PC-3 (cell line): ENCODE measurements around the gene ATP8A1. TPM values are rescaled to one million over a fixed set of nuclear protein-coding genes. Genes with fewer than 3 reads are reported as not detected.
"Not testable (repeated sequence)": the region's sequence is repeated elsewhere in the genome, so short reads cannot be mapped to it uniquely, and the experiment has no call there.

Source experiments
- ATAC-seq: fragments of 200-7000 bp; cut with Tn5 transposase; 2 replicates; pipeline ENCODE4 v1.9.1; 2020; ENCODE audit warnings: mild to moderate bottlenecking, moderate library complexity
- BruUV-seq: library from RNA; stranded (reverse); fragments of 400-500 nt; replicated peaks from 2 replicates; lab custom pipeline; 2021; lab: Mats Ljungman, UMichigan
- CTCF ChIA-PET: fragments of 300-600 bp; sonication (Branson Sonifier 250); formaldehyde crosslinking; loops from one replicate; lab custom pipeline; 2022; ENCODE audit warnings: antibody characterized with exemption; lab: Charles Lee
- POLR2A ChIA-PET: fragments of 300-600 bp; sonication (Branson Sonifier 250); formaldehyde crosslinking; loops from one replicate; lab custom pipeline; 2022; ENCODE audit warnings: antibody characterized with exemption; ENCODE audit not compliant: unreplicated experiment; lab: Charles Lee
- DNase-seq: peaks from one replicate; pipeline ENCODE4 v3.0.0-alpha.2; 2015
- H2AFZ ChIP-seq: fragments of 300-600 bp; sonication (generic); 2 replicates; pipeline ENCODE4 v1.6.0; 2016; ENCODE audit warnings: antibody characterized with exemption, low read length
- H3F3A ChIP-seq: fragments of 300-600 bp; sonication (generic); one replicate; pipeline ENCODE4 v1.6.0; 2017; ENCODE audit warnings: antibody characterized with exemption, low read length, control low read depth, mild to moderate bottlenecking; ENCODE audit not compliant: unreplicated experiment
- H3K27ac ChIP-seq: fragments of 300-600 bp; sonication (generic); 2 replicates; pipeline ENCODE4 v1.5.1; 2016; ENCODE audit warnings: mild to moderate bottlenecking, low read length
- H3K27me3 ChIP-seq: fragments of 300-600 bp; sonication (generic); 2 replicates; pipeline ENCODE4 v1.6.1; 2016; ENCODE audit warnings: low read length, mixed read lengths
- H3K36me3 ChIP-seq: fragments of 300-600 bp; sonication (generic); 2 replicates; pipeline ENCODE4 v1.6.1; 2016; ENCODE audit warnings: low read depth, mixed run types, low read length, mixed read lengths
- H3K4me1 ChIP-seq: fragments of 300-600 bp; sonication (generic); 2 replicates; pipeline ENCODE4 v1.5.1; 2016; ENCODE audit warnings: low read length; ENCODE audit not compliant: insufficient read depth
- H3K4me2 ChIP-seq: fragments of 300-600 bp; sonication (generic); 2 replicates; pipeline ENCODE4 v1.6.0; 2016; ENCODE audit warnings: low read length
- H3K4me3 ChIP-seq: fragments of 300-600 bp; sonication (generic); 2 replicates; pipeline ENCODE4 v1.5.1; 2016; ENCODE audit warnings: mild to moderate bottlenecking, low read length, mixed read lengths
- H3K79me2 ChIP-seq: fragments of 300-600 bp; sonication (generic); 2 replicates; pipeline ENCODE4 v1.6.1; 2017; ENCODE audit warnings: low read length, mixed read lengths
- H3K9ac ChIP-seq: fragments of 300-600 bp; sonication (generic); 2 replicates; pipeline ENCODE4 v1.6.0; 2016; ENCODE audit warnings: mild to moderate bottlenecking, low read length
- H3K9me2 ChIP-seq: fragments of 300-600 bp; sonication (generic); replicated peaks from 2 replicates; pipeline ENCODE4 v1.6.1; 2016; ENCODE audit warnings: mixed run types, low read length, mixed read lengths
- H3K9me3 ChIP-seq: fragments of 300-600 bp; sonication (generic); 2 replicates; pipeline ENCODE4 v1.6.1; 2016; ENCODE audit warnings: low read length, mixed read lengths
- H4K20me1 ChIP-seq: fragments of 300-600 bp; sonication (generic); 2 replicates; pipeline ENCODE4 v1.6.1; 2016; ENCODE audit warnings: low read length, mixed read lengths
- CTCF ChIP-seq: fragments of 300-600 bp; sonication (generic); conservative IDR thresholded peaks from 2 replicates; pipeline ENCODE4 v1.5.1; 2017; ENCODE audit warnings: antibody characterized with exemption, low read depth, mild to moderate bottlenecking, low read length
- EZH2 ChIP-seq: fragments of 300-600 bp; sonication (generic); IDR thresholded peaks from one replicate; pipeline ENCODE4 v1.6.1; 2017; ENCODE audit warnings: antibody characterized with exemption, mild to moderate bottlenecking, low read length; ENCODE audit not compliant: unreplicated experiment
- EZH2phosphoT487 ChIP-seq: fragments of 300-600 bp; sonication (generic); IDR thresholded peaks from 2 replicates; pipeline ENCODE4 v1.6.1; 2018; ENCODE audit warnings: mild to moderate bottlenecking, antibody characterized with exemption, low read length, borderline replicate concordance
- intact Hi-C: fragments of 100-400 bp; cut with micrococcal nuclease; formaldehyde crosslinking; loops from 2 replicates; pipeline ENCODE4 v1.9.0; 2023
- total RNA-seq: library from RNA; depleted of rRNA; stranded (reverse); fragments of >200 nt; gene quantifications from 2 replicates; pipeline ENCODE4 v1.2.3, GENCODE V29; 2014

The ATP8A1 gene
- total RNA-seq, 1 experiment from 2014 or later, result 3.9 TPM

GRCh38 chr4:42466273-42466844 is 190.5 kb downstream of the ATP8A1 start:
- Histone ChIP-seq H3K79me2 (no peaks in the 10 kb centered on the region), H3K4me1 (no peaks in the 10 kb centered on the region), H2AFZ (no peak overlapping the region), H3K9ac (no peak overlapping the region), H3K36me3 (no peaks in the 10 kb centered on the region), H3K9me3 (no peaks in the 10 kb centered on the region), H3K4me3 (no peak overlapping the region), H3F3A (no peaks in the 10 kb centered on the region), H3K4me2 (no peak overlapping the region), H3K9me2 (no peaks in the 10 kb centered on the region), H3K27ac (no peak overlapping the region), H4K20me1 (no peaks in the 10 kb centered on the region), H3K27me3 (no peaks in the 10 kb centered on the region)
- TF ChIP-seq EZH2phosphoT487, result no peak
- no peak for TF ChIP-seq CTCF
- no peak for TF ChIP-seq EZH2
- DNase-seq, result no peak
- intact Hi-C loops, result no loop called here
- ChIA-PET POLR2A (interaction anchor here (0.6 kb wide), 1 partner anchor 190 kb away, joined by 3 read pairs; no protein-coding TSS in a partner anchor), CTCF (no interaction called here)
- ATAC-seq, result no peak
- BruUV-seq, result no TSS peak

- Histone ChIP-seq H3K4me1 (no peaks in the 10 kb centered on the region), H2AFZ (no peak overlapping the region), H3K4me2 (no peak overlapping the region), H4K20me1 (no peaks in the 10 kb centered on the region), H3K4me3 (no peak overlapping the region), H3K79me2 (no peaks in the 10 kb centered on the region), H3K36me3 (no peaks in the 10 kb centered on the region), H3F3A (no peaks in the 10 kb centered on the region), H3K9me2 (no peaks in the 10 kb centered on the region), H3K9ac (no peak overlapping the region), H3K27me3 (no peaks in the 10 kb centered on the region), H3K9me3 (no peaks in the 10 kb centered on the region), H3K27ac (no peak overlapping the region)
- POLR2A ChIA-PET, result no interaction called here
- ATAC-seq, result peak; percentile 42; the same call in 1 of the 2 replicates
- CTCF ChIA-PET, result no interaction called here
- intact Hi-C loops, result loop anchor here (5.0 kb wide), 1 partner anchor 57 kb away; no protein-coding TSS in a partner anchor
- BruUV-seq, result no TSS peak
- DNase-seq, result peak; percentile 12
- TF ChIP-seq EZH2, result no peak
- TF ChIP-seq EZH2phosphoT487, result no peak
- no peak for TF ChIP-seq CTCF
Observed at GRCh38 chr4:42464550-42465094, 192.3 kb downstream of the ATP8A1 start.

DNA sequence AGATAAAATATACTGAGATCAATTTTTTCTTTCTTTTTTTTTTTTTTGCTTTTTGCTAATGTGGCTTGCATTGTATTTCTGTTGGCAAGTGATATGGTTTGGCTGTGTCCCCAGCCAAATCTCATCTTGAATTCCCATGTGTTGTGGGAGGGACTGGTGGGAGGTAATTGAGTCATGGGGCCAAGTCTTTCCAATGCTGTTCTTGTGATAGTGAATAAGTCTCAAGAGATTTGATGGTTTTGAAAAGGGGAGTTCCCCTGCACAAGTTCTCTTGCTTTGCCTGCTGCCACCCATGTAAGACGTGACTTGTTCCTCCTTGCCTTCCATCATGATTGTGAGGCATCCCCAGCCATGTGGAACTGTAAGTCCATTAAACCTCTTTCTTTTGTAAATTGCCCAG is 195.7 kb downstream of the ATP8A1 start:
- H3F3A ChIP-seq, POLR2A ChIA-PET, ATAC-seq, H3K27me3 ChIP-seq, BruUV-seq, H4K20me1 ChIP-seq, DNase-seq, CTCF ChIA-PET, H3K27ac ChIP-seq, H3K4me2 ChIP-seq, H3K4me1 ChIP-seq, H2AFZ ChIP-seq, H3K4me3 ChIP-seq, H3K9ac ChIP-seq, H3K9me3 ChIP-seq, H3K9me2 ChIP-seq, H3K36me3 ChIP-seq, H3K79me2 ChIP-seq: not testable (repeated sequence)
- intact Hi-C loops, result loop anchor here (5.0 kb wide), 1 partner anchor 54 kb away; no protein-coding TSS in a partner anchor
